COR-L47 (cell line): ENCODE measurements around the gene ATP6V1E1.

ENCODE experiments used
- DNase-seq: peaks from one replicate; lab custom pipeline; 2025; lab: John Stamatoyannopoulos, UW

ATP6V1E1 gene

DNA sequence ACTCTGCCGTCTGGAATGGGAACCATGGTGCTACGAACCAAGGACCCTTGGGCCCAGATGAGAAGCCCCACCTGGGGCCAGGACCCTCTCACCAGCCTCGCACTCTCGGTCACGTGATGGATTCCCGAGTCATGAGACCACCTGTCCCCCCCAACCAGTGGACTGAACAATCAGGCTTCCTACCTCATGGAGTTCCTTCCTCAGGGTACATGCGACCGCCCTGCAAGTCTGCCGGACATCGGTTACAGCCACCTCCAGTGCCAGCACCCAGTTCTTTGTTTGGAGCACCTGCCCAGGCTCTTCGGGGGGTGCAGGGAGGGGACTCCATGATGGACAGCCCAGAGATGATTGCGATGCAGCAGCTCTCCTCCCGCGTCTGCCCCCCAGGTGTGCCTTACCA lies 86.1 kb downstream of the ATP6V1E1 start:
- no peak for DNase-seq
